PFSK-1 (cell line): ENCODE data around the gene SNX13.

Source experiments
- FOXP2 ChIP-seq: optimal IDR thresholded peaks from 2 replicates; pipeline ENCODE3; 2011; ENCODE audit warnings: borderline replicate concordance, control low read depth, inconsistent platforms; ENCODE audit not compliant: insufficient read depth; ENCODE audit errors: extremely low read length, extremely low read depth
- POLR2AphosphoS5 ChIP-seq: IDR thresholded peaks from 2 replicates; pipeline ENCODE4 v1.6.1; 2012; ENCODE audit warnings: low read depth, mild to moderate bottlenecking, control low read depth, low read length, moderate library complexity
- REST ChIP-seq, 2 experiments: IDR thresholded peaks; 2 replicates each; pipeline versions ENCODE4 v1.6.1 to v1.8.0; 2011 to 2012; ENCODE audit warnings: low read depth in 2 of 2, low read length in 2 of 2, control low read depth in 1 of 2, inconsistent platforms in 1 of 2, mild to moderate bottlenecking in 1 of 2, moderate library complexity in 1 of 2; ENCODE audit not compliant: insufficient read depth in 1 of 2
- SIN3A ChIP-seq: IDR thresholded peaks from 2 replicates; pipeline ENCODE4 v1.6.1; 2012; ENCODE audit warnings: mild to moderate bottlenecking, low read length, moderate library complexity, borderline replicate concordance; ENCODE audit not compliant: insufficient read depth
- TAF1 ChIP-seq: IDR thresholded peaks from 2 replicates; pipeline ENCODE4 v1.6.1; 2012; ENCODE audit warnings: low read length, control low read depth, borderline replicate concordance; ENCODE audit not compliant: insufficient read depth

SNX13 gene

GRCh38 chr7:17816903-17817302 is 123.4 kb downstream of the SNX13 start:
- no peak for TF ChIP-seq TAF1
- TF ChIP-seq SIN3A, result no peak
- TF ChIP-seq FOXP2, result no peak
- TF ChIP-seq REST (IDR thresholded peaks at IDR 0.05; ENCODE audit: insufficient read depth in 1 of 2, low read depth in 2 of 2, low read length in 2 of 2), result no peak
- no peak for TF ChIP-seq POLR2AphosphoS5

GRCh38 chr7:17815318-17815717 is 125.0 kb downstream of the SNX13 start:
- TF ChIP-seq POLR2AphosphoS5 (no peak), FOXP2 (no peak), SIN3A (no peak), REST (IDR thresholded peaks at IDR 0.05; ENCODE audit: insufficient read depth in 1 of 2, low read depth in 2 of 2, low read length in 2 of 2) (no peak), TAF1 (no peak)

- TF ChIP-seq SIN3A (no peak), POLR2AphosphoS5 (no peak), REST (IDR thresholded peaks at IDR 0.05; ENCODE audit: insufficient read depth in 1 of 2, low read depth in 2 of 2, low read length in 2 of 2) (no peak), TAF1 (no peak), FOXP2 (no peak)
These were observed 126.2 kb downstream of the SNX13 start for GRCh38 chr7:17814058-17814457.

GRCh38 chr7:17807242-17807641 is 133.1 kb downstream of the SNX13 start:
- TF ChIP-seq TAF1, result no peak
- TF ChIP-seq POLR2AphosphoS5, result no peak
- TF ChIP-seq FOXP2, result no peak
- no peak for TF ChIP-seq SIN3A
- TF ChIP-seq REST (IDR thresholded peaks at IDR 0.05; ENCODE audit: insufficient read depth in 1 of 2, low read depth in 2 of 2, low read length in 2 of 2), result no peak

- TF ChIP-seq POLR2AphosphoS5 (no peak), TAF1 (no peak), REST (IDR thresholded peaks at IDR 0.05; ENCODE audit: insufficient read depth in 1 of 2, low read depth in 2 of 2, low read length in 2 of 2) (no peak), SIN3A (no peak), FOXP2 (no peak)
These were observed 133.7 kb downstream of the SNX13 start for GRCh38 chr7:17806631-17807030.
